Transverse colon (tissue), 3 donors: ENCODE measurements around the gene OTOF.

Source experiments
- POLR2A ChIP-seq: fragments of 450-650 bp; IDR thresholded peaks from one replicate; pipeline ENCODE4 v1.6.1; 2016; ENCODE audit warnings: antibody characterized with exemption, mild to moderate bottlenecking, moderate library complexity
- TF ChIP-seq, protein P1 (sequence below), 5 experiments: fragments of 200-600 bp in 3 of 5; fragments of 450-650 bp in 2 of 5; sonication (generic) in 3 of 5; IDR thresholded peaks; 1 replicate in 2 of 5; 2 replicates in 3 of 5; pipeline ENCODE4 v1.5.1; 2016 to 2017; ENCODE audit warnings: antibody characterized with exemption in 5 of 5, inconsistent platforms in 3 of 5, mild to moderate bottlenecking in 2 of 5, moderate library complexity in 1 of 5

- TF ChIP-seq, protein P1, sequence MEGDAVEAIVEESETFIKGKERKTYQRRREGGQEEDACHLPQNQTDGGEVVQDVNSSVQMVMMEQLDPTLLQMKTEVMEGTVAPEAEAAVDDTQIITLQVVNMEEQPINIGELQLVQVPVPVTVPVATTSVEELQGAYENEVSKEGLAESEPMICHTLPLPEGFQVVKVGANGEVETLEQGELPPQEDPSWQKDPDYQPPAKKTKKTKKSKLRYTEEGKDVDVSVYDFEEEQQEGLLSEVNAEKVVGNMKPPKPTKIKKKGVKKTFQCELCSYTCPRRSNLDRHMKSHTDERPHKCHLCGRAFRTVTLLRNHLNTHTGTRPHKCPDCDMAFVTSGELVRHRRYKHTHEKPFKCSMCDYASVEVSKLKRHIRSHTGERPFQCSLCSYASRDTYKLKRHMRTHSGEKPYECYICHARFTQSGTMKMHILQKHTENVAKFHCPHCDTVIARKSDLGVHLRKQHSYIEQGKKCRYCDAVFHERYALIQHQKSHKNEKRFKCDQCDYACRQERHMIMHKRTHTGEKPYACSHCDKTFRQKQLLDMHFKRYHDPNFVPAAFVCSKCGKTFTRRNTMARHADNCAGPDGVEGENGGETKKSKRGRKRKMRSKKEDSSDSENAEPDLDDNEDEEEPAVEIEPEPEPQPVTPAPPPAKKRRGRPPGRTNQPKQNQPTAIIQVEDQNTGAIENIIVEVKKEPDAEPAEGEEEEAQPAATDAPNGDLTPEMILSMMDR (IDR thresholded peaks at IDR 0.05): no peak
- no peak for TF ChIP-seq POLR2A
Observed at GRCh38 chr2:26412091-26412673, 65.7 kb downstream of the OTOF start.
